ENCODE data around the gene NGB.

DNA sequence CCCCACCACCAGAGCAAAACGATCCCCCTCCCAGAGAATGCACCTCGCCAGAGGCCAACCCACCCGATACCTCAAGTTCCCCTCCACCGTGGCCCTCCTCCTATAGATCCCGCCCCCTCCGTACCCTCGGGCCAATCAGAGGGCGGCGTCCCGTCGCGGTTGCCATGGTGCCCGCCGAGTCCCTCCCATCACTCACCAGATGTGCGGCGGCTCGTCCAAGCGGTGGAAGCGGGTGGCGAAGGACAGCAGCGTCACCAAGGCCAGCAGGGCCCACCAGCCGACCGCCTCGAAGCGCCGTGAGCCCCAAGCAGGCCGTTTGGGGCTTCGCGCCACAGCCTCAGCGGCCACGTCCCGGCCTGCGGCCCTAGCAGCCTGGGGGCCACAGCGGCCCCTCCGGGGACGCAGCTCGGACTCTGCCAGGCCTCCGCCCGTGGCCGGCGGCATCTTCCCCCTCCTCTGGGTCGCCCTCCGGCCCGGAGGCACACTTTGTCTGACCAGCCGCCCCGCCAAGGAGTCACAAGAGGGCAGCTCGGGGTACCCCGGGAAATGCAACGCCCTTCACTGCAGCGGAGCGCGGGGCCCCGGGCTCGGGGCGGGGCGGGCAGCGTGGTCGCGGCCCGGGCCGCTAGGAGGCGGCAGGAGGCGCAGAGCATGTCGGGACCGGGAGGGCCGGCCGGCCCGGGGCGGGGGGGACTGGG is 49.4 kb upstream of the NGB start, which contains the start of gene POMT2:
- TF ChIP-seq, protein P1, sequence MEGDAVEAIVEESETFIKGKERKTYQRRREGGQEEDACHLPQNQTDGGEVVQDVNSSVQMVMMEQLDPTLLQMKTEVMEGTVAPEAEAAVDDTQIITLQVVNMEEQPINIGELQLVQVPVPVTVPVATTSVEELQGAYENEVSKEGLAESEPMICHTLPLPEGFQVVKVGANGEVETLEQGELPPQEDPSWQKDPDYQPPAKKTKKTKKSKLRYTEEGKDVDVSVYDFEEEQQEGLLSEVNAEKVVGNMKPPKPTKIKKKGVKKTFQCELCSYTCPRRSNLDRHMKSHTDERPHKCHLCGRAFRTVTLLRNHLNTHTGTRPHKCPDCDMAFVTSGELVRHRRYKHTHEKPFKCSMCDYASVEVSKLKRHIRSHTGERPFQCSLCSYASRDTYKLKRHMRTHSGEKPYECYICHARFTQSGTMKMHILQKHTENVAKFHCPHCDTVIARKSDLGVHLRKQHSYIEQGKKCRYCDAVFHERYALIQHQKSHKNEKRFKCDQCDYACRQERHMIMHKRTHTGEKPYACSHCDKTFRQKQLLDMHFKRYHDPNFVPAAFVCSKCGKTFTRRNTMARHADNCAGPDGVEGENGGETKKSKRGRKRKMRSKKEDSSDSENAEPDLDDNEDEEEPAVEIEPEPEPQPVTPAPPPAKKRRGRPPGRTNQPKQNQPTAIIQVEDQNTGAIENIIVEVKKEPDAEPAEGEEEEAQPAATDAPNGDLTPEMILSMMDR (conservative IDR thresholded peaks at IDR 0.05; ENCODE audit: low read length) = peak; percentile 43
- TF ChIP-seq EZH2phosphoT487 (IDR thresholded peaks at IDR 0.05; ENCODE audit: borderline replicate concordance) = no peak

Measured in Loucy (cell line).